GM19023 (cell line): ENCODE data around the gene ZSWIM4.

ENCODE experiments used
- ATAC-seq: cut with Tn5 transposase; IDR thresholded peaks from one replicate; pipeline ENCODE4 v1.9.1; 2021; ENCODE audit warnings: mild to moderate bottlenecking, moderate library complexity; ENCODE audit not compliant: unreplicated experiment

The ZSWIM4 gene

DNA sequence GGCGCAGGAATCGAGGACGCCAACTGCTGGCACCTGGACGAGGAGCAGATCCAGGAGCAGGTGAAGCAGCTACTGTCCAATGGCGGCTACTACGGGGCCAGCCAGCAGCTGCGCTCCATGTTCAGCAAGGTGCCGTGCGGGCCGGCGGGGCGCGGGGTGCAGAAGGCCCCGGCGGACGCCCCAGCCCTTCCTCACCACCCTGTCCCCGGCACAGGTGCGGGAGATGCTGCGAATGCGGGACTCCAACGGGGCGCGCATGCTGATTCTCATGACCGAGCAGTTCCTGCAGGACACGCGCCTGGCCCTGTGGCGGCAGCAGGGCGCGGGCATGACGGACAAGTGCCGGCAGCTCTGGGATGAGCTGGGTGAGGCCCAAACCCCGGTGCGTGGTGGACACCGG, 13.6 kb downstream of the ZSWIM4 start:
- ATAC-seq = no peak

GRCh38 chr19:13812544-13812943, 17.3 kb downstream of the ZSWIM4 start:
- no peak for ATAC-seq

DNA sequence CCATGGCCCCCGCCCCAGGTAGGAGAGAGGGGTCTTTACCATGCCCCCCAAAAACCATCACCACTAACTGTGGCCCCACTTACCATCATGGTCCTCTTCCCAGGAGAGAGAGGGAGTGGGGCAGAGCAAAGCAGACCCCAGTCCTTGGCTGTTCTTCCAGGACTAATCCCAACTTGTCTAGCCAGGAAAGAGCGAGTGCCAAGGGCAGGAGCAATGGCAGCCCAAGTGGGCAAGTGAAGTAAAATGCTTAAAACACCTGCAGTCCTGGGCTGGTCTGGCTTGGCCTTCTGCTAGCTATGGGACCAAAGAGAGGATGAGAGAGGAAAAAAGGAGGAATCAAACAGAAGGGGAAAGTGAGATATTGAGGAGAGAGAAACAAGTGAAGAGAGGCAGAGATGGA, 17.9 kb downstream of the ZSWIM4 start:
- ATAC-seq = no peak

DNA sequence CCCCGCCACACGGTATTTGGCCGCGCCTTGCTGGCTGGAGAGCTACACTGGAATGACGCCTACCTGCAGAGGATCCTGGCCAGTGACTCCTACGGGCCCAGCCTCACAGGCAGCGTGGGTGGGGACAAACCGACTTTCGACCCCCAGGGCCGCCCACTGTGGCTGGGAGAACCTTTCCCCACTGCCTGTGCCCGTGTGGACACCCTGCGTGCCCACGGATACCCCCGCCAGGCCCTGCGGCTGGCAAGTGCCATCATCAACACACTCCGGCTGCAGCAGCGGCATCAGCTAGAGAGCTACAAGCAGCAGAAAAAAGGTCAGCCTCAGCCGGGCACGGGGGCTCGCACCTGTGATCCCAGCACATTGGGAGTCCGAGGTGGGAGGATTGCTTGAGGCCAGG, 19.3 kb downstream of the ZSWIM4 start:
- ATAC-seq = no peak

GRCh38 chr19:13817018-13817614, 21.9 kb downstream of the ZSWIM4 start:
- no peak for ATAC-seq

GRCh38 chr19:13817615-13818371, 22.6 kb downstream of the ZSWIM4 start:
- ATAC-seq = no peak

DNA sequence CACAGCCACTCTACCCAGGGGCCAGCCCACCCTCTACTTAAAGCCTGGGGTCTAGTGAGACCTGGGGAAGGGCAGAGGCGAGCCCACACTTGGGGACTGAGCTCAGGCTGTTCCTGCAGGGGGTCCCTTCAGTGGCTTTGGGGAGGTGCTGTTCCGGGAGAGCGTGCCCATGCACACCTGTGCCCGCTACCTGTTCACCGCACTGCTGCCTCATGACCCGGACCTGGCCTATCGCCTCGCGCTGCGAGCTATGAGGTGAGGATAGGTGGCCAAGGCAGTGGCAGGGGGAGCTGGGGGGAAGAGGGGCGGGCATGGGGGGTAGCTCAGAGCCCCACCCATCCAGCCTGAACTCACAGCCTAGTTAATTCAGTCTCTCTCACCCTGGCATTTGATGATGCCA, 24.0 kb downstream of the ZSWIM4 start:
- ATAC-seq = no peak

GRCh38 chr19:13821292-13821691, 26.0 kb downstream of the ZSWIM4 start:
- no peak for ATAC-seq

DNA sequence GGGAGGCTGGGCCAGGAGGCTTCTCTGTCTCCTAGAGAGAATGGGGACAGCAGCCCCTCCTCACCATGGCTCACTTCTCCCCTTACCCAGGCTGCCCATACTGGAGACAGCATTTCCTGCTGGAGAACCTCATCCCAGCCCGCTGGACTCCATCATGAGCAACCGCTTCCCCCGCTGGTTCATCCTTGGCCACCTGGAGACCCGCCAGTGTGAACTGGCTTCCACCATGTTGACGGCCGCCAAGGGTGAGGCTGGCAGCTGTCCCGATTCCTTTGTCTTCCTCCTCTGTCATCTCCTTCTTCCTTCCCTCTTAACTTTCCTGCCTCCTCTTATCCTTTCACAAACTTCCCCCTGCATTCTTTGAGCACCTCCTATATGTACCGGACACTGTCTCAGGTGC, 28.0 kb downstream of the ZSWIM4 start:
- ATAC-seq = no peak

GRCh38 chr19:13823901-13824300, 28.7 kb downstream of the ZSWIM4 start:
- ATAC-seq = no peak

- ATAC-seq = no peak
These were observed 29.5 kb downstream of the ZSWIM4 start for GRCh38 chr19:13824703-13825102.

GRCh38 chr19:13825489-13826441, 30.5 kb downstream of the ZSWIM4 start:
- ATAC-seq = no peak

DNA sequence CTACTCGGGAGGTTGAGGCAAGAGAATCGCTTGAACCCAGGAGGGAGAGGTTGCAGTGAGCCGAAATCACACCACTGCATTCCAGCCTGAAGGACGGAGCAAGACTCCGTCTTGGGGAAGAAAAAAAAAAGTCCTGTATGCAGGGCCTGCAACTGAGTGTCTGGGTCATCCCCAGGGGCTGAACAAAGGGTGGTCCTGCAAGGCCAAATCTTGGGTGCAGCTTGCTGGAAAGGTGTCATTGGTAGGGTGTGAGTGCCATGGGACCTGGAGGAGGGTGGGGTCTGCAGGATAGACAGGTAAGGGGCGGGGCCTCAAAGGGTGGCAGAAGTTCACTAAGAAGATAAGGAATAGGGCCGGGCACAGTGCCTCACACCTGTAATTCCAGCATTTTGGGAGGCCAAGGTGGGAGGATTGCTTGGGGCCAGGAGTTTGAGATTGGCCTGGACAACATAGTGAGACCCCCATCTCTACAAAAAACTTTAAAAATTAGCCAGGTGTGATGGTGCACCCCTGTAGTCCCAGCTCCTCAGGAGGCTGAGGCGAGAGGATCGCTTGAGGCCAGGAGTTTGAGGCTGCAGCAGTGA, 31.5 kb downstream of the ZSWIM4 start:
- ATAC-seq = no peak

GRCh38 chr19:13827656-13828055, 32.4 kb downstream of the ZSWIM4 start:
- no peak for ATAC-seq

- no peak for ATAC-seq
These were observed 35.0 kb downstream of the ZSWIM4 start for GRCh38 chr19:13830114-13830740.

DNA sequence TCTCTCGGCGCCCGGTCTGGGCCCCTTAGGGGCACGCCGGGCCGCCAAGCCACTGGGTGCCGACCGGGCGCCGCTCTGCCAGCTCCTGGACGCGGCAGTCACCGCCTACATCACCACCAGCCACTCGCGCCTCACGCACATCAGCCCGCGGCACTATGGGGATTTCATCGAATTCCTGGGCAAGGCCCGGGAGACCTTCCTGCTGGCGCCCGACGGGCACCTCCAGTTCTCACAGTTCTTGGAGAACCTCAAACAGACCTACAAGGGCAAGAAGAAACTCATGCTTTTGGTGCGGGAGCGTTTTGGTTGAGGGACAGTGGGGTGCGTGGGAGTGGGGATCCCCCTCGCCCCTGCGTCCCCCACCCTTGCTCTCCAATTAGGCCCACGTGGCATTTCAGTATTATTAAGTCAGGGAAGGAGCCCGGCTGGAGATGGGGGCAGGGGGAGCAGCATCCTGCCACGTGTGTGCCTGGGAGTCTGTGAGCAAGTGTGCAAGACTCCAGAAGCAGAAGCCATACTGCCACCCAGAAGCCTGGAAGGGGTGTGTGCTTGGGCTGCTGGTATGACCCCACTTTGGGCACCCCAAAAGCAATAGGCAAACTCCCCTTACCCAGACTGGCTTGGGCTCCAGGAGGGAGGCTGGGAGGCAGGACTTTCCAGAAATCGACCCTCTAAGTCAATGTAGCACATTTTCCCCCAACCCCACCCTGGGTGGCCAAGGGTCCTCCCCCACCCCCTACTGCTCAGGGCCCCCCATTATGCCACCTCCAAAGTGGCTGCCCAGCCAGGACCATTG, 35.7 kb downstream of the ZSWIM4 start:
- no peak for ATAC-seq

- ATAC-seq = no peak
These were observed 36.6 kb downstream of the ZSWIM4 start for GRCh38 chr19:13831537-13832467.

DNA sequence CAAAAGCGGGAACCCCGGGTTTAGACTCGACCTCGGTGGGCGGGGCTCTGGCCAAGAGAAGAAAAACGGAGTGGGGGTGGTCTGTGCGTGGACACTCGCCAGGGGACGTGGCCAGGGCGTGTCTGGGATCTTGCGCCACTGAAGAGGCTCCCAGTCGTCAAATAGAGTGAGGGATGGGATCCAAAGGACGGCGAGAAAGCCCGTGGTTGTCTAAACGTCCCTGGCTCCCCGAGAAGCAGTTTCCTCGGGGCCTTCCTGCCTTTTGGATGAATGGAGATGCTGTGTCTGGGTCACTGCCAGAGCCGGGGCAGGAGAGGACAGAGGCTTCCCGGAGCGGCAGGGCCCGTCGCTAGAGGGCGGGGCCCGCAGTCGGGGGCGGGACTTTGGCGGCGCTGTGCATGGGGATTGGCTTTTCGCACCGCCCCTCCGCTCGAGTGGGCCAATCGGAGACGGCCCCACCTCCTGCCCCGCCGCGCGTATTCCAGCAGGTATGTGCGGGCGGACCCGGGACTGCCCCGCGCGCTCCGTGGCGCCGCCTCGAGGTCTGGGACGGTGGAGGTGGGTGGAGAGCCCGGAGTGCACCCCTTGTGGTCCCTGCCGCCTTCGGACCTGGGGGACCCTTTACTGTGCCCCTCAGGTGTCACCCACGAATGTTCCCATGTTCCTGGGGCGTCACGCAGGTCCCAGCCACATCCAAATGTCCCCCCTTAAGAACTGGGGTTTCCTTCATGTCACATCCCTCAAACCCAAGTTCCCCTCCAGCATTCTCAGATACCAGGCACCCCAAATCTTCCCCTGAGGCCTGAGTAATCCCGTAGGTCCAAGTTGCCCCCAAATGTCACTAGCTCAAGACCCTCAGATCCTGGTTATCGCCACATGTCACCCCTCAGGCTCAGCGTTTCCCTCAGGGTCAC, 38.3 kb downstream of the ZSWIM4 start:
- ATAC-seq = peak; percentile 85
